Activated CD8-positive, alpha-beta memory T cell treated with anti-CD3 and anti-CD28 coated beads for 24 hours (primary cell): ENCODE measurements around the gene BAZ2B.

Source experiments
- DNase-seq: peaks from one replicate; pipeline ENCODE4 v3.0.0-alpha.2; 2020

BAZ2B gene

DNA sequence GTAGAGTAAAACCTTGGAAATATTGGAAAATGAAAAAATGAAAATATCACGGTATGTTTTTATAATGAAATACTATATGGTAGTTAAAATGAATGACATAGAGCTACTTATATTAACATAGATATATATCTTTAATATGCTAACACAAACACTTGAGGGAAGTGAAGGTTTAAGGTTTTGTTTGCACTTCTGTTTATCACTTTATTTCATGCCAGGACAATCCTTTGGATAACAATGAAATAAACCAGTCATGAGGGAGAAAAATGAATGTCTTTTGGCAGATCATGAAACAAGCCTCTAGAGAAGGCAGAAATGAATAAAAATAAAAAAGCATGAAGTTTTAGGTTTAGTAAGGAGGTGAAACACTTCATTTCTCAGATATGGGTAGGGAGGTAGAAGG is 89.9 kb downstream of the BAZ2B start:
- no peak for DNase-seq

DNA sequence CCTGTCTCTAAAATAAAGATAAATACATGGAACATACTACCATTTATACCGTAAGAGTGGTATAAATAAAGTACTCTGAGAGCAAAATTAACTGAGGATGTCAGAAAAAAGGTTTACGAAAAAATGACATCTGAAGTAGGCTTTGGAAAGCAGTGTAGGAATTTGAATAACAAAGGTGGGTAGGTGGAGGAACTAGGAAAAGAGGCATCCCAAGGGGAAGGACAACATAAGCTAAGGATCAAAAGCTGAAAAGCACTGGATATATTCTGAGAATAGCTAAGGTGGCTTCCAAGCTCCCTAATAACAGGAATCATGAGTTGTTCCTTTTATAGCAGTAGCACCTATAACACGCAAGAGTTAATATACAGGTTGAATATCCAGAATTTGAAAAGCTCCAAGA is 91.3 kb downstream of the BAZ2B start:
- DNase-seq, result no peak

DNA sequence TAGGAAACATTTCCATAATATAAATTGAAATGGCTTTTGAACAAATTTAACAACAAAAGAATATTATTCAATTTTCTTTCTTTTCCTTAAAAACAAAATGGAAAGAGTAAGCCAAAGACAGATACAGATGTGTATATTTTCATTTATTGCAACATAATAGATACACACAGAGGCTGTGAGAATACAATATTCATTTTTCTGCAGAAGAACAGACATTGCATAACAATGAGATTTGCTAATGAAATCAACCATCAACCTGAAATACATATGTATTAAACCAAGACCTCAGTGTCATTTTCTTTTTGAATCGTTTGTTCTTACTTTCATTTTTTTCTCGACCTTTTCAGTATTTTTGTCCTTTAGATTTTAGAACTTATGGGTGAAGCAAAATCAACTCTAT is 95.1 kb downstream of the BAZ2B start:
- no peak for DNase-seq

DNA sequence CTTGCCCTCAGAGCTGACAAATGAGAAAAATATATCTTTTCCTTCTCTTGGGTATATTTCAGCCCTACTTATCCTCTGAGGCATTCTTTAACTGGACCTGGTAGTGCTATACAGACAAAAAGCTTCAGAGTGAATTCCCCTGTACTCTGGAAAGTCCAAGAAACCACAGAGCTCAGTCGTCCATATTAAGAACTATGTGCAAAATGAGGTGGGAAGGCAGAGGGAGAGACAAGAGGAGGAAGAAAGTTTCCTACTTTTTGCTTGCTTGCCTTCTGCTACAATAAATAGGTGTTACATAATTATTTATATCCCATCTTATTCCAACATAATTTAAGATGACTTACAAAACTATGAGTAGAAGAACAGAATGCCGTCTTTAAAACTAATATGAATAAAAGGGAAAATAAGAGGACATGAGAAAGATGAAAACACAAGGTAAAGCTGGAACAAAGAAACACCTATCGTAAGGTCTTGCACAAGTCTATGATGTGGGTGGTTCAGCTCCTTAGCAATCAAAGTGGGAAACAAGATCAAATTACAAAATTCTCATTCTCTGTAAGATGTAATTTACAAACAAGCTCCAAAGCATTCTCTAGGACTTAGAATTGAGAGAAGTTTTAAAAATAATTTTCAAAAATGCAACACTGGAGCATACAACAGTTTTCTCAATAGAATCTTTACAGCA is 97.9 kb downstream of the BAZ2B start:
- no peak for DNase-seq

DNA sequence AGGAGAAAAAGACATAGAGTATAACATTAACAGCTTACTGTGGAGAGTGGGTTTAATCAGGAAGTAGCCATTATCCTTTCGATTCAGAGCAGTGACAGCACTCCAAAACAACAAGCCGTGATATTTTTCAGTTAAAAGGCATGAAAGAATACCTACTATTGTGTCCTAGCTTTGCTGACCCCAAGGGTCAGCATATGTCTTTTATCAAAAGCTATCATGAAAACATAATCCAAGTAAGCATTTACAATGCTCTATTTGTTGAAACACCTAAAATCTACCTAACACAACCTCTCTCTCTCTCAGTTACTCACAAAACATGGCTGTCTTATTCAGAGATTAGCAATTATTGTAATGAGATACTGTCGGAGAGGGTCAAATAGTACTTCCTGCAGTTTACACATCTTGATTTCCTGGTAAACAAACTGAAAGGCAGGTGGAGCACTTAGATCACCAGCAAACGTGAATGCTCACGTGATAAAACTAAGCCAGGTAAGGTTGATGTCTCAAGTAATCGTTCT is 100.0 kb downstream of the BAZ2B start:
- DNase-seq, result no peak

DNA sequence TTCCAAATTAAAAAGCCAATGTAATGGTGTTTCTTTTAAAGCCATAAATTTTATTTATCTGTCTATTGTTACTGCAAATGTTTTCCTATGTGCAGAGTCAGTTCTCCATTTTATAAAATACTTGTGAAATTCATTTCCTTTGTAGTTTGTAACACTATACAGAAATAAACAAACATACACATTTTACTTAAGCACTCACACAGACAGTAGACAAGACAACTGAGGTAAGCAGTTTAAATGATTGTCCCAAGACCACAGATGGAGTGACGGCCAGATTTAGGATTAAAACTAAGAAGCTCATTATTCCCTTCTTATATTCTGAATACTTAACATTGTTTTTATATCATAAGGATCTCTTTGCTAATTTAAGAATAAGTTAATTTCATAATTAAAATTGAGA is 100.9 kb downstream of the BAZ2B start:
- no peak for DNase-seq

DNA sequence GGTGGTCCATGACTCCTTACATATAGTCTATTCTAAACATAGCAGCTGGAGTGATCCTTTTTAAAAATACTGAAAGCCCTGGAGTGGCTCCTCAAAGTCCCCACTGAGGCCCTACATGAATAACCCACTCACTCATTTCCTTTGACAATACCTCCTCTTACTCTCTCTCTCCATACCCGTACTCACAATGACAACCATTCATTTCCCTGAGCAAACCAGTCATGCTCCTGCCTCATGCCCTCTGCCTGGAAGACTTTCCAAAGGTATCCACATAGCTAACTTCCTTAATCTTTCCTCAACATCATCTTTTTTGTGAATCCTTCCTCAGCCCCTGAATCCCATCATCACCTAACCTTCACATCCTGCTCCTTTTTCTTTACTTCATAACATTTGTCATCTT is 102.6 kb downstream of the BAZ2B start:
- DNase-seq, result no peak

DNA sequence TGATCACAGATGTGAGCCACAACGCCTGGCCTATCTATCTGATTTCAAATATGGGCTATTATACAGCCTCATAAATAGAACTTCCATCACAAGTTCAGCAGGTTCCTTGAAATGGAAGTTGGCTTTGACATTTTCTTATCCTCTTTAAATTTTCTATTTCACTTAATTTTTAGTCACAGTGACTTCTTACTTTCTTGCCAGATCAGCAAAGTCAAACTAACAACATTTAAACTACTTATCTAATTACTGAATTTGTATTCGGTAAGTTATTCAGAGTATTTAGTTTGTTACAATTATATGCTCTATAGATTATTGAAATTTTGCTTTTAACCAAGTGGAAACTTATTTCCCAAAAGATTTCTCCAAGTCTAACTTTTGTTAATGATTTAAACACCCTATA is 108.2 kb downstream of the BAZ2B start:
- no peak for DNase-seq

DNA sequence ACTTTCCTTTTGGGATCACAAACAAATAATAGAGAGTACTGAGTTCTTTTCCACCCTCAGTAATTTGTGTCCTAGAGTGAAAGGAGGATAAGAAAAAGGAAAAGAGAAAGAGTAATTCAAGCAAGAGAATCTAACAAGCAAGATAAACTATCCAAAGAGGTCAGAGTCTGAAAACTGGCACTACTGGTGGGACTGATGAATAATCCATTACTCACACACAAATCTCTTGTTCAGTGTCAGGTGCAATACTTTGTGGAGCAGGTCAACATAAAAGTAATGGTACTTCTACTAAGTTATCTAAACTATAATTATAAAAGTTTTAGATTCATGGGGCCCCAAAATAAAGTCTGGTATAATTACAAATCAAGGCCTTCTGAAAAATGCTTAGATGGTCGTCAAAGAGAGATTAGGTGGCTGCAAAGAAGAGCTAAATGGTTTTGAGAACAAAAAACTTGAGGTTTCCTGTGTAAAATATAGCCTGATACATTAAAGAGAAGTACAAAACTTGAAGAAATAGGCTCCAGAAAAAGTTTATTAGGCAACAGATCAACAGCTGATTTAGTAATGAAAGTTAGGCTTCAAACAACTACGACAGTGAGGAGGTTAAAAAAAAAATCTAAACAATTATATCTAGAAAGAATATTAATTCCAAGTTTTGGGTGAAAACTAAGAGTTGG is 109.4 kb downstream of the BAZ2B start:
- no peak for DNase-seq

DNA sequence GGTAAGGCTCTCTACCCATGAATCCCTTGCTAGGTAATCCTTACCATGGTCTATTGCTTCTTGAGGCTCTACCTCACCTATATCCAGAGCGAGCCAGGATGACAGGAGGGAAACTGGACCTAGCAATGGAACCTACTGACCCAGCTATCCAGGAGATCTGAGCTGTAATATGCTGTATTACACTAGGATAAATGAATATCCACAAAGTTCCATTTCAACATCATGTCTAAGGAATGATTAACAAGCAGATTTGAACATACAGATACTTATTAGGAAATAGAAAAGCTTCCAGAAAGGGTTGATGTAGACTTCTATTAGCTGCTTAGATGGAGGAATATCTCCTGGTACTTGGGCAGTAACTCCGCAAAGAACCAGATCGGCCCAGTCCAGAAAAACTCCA is 110.1 kb downstream of the BAZ2B start:
- no peak for DNase-seq

DNA sequence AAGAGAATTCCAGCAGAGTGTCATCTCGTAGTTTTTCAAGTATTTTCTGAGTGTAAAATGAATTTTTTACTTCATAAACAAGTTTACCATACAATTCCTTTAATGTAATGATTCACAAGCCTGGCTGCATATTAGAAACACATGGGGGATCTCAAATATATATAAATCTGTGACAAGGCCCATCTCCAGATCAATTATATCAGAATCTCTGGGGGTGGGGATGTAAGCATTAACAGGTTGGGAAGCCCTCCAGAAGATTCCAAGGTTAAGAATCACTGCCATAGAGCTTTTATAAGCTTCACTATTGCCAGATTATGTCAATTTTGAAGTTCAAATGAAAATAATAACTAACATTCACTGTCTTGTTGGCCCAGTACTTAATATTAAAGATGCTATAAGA is 111.2 kb downstream of the BAZ2B start:
- no peak for DNase-seq

DNA sequence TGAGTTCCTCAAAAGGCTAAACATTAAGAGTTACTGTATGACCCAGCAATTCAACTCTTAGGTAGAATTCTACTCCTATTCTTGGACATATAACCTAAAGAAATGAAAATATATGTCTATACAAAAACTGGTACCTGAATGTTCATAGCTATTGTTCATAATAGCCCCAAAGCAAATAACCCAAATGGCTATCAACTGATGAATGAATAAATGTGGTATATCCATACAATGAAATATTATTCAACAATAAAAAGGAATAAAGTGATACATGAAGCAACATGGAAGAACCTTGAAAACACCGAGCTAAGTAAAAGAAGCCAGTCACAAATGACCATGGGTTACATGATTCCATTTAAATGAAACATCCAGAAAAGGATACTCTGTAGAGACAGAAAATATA is 114.6 kb downstream of the BAZ2B start:
- no peak for DNase-seq

DNA sequence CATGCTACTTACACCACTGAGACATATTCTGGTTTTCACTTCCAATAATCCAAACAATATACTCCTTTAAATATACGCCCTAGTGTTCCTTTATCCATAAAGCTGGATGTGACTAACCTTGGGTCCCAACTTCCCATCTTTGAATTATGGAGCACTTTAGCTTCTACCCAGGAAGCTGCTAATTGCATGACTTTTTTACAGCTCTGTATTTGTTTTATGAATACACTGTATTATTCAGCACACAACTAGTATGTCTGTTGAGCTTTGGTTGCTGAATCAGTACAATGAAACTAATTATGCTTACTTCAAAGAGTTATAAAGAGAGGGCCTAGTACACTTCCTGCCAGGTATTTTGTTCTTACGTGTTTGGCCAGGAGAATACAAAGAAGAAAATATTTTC is 118.5 kb downstream of the BAZ2B start:
- no peak for DNase-seq

DNA sequence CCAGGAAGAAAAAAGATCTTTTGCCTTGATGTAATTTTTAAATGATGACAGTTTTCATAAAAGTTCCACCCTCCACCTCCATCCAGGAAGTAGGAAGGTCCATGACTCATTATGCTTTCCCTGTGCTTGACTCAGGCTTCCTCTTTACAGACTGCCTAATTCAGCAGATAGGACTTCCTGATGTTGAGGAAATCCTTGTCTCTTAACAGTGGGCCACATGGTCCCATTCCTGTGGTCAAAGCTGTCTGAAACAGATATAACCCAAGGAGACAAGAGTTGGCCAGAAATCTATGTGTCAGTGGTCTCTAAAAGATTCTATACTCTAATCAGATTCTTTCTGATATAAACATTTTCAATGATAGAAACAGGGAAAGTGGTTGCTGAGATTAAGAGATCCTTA is 119.1 kb downstream of the BAZ2B start:
- DNase-seq, result no peak

DNA sequence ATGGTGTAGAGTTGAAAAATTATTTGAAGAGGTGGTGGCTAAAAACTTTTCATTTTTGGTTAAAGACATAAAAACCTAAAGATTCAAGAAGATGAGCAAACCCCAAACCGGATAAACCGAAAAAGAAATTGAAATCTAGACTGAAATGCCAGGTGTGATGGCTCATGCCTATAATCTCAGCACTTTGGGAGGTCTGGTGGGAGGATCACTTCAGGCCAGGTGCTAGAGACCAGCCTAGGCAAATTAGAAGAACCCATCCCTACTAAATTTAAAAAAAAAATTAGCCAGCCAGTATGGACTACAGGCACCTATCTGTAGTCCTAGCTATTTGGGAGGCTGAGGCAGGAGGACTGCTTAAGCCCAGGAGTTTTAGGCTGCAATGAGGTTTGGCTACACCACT is 126.9 kb downstream of the BAZ2B start:
- DNase-seq, result no peak

DNA sequence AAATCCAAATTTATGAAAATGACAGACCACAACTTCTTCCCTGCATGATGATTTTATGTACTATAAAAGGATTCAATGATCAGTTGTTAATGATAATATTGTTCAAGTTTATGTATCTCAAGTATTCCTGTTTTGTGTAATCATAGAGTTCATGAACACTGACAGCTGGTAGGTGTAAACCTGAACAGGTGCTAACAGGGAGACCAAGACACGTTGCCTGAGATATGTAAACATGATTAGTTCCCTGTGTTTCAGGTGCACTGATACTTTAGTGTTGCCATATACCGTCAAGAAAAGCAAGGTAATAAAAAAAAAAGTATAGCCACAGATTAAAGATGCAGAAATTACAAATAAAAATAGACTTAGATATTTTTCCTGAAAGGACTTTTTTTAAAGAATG is 131.8 kb downstream of the BAZ2B start:
- no peak for DNase-seq

DNA sequence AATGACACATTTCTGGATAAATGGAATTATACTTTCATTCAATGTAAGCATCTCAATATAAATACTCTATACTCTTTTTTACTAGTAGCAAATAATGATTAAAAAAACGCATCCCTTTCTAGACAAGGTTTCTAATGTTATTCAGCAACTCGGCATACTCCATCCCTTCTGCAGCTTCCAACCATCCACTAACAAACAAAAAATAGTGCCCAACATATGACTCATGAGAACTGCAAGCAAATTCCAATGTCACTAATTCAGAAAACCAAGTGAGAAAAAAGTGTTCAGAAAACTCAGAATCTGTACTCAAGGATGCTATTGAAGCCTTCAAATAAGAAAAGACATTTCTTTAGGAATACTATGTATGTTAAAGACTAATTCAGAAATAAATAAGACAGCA is 140.0 kb downstream of the BAZ2B start:
- DNase-seq, result no peak

DNA sequence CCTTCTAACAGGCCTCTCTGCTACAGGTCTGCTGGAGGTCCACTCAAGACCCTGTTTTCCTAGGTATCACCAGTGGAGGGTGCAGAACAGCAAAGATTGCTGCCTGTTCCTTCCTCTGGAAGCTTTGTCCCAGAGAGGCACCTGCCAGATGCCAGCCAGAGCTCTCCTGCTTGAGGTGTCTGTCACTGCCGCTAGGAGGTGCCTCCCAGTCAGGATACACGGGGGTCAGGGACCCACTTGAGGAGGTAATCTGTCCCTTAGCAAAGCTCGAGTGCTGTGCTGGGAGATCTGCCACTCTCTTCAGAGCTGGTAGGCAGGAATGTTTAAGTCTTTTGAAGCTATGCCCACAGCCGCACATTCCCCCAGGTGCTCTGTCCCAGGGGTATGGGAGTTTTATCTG is 140.6 kb downstream of the BAZ2B start:
- DNase-seq, result no peak

DNA sequence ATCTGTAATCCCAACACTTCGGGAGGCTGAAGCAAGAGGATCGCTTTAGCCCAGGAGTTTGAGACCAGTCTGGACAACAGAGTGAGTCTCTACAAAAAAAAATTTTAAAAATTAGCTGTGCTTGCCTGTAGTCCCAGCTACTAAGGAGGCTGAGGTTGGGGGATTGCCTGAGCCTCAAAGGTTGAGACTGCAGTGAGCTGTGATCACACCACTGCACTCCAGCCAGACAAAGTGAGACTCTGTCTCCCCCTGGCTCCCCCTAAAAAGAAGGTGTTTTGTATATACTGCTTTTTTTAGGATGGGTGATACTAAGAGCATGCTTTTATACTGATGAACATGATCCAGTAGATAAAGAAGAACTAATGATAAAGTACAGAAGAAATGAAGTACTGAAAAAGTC is 145.0 kb downstream of the BAZ2B start:
- DNase-seq, result no peak

DNA sequence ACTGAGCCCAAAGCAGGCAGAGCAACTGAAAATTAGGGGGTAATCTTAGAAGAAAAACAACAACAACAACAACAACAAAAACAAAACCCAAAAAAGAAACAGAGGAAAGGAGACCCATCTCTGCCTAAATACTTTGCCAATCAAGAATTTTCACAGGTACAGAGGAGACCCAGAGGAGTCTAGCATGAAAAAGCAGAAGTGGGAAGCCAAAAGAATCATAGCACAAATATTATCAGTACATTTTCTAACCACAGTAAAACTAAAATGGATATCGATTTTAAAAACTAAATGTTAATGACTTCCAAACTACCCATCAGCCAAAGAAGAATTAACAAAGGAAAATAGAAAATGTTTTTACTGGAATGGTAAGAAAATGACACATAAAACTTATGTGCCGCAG is 148.1 kb downstream of the BAZ2B start:
- DNase-seq, result no peak

DNA sequence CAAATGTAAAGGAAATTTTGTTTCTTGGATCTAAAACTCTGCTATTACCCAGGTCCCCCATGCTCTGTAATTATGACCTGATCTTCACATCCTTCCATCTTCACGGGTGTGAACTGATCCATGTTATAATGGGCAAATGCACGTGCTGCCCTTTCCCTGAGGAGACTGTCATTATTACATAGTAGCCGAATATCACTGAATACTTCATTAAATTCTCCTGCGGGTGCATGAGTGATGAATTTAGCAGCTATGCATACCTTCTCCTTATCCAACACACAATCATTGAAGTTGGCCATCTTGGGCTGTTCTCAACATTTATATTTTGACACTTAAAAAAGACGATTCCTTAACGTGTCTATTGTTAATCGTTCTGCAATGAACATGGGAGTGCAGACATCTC is 153.4 kb downstream of the BAZ2B start:
- no peak for DNase-seq

DNA sequence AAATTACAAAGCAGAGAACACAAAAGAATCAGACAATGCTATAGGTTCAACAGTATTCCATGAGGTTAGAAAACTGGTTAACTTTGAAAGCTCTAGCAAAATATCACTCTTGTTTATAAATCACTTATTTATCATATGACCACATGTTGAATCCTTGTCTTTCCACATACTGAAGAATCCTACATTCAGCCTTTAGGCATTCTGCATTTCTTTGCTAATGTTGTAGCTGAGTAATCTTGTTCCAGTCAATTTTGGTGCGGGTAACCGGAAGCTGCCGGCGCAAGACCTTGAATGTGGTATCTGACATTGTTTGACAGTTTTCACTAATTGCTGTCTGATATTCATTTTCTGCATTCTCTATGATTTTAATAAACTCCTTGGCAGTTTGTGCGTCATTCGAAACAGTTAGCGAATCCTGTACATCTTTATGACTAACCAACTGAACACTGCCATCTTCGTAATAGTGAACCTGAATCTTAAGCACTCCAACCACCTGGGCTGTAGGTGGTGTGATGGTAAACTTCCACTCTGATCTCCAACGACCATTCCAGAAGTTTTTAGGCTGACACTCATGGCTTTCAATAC is 154.1 kb downstream of the BAZ2B start:
- no peak for DNase-seq

DNA sequence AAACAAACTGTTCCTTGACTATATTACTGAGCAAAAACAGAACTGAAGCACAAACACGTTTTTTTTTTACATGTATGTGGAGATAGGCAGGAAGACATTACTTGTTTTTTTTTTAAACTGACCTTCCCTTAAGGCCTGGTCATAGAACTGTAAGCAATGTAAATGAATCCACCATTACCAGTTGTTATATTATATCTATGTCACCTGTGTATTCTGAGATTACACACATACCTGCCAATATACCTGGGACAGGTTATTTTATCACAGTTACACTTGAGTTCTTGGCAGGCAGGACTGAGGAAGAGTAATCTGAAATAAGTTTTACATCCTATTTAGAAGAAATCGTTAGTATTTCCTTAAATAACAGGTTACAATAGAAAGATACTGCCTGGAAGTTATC is 155.3 kb downstream of the BAZ2B start:
- DNase-seq, result no peak

DNA sequence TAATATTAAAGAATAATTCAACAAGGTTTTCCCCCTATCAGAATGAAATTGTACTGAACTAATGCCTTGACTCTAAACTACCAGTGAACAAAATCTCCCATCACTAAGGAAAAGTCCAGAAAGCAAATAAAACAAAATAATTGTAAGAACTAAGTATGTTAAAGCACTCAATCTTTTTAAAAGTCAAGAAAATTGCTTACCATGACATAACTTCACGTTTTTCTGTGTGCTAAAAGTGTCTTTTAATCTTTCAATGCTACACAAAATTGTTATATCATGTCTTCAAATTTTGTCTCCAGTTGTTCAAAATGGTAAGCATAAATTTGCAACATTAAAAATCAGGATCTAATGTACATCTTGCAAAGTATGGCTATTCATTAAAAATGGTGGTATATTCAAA is 156.1 kb downstream of the BAZ2B start:
- DNase-seq, result no peak

DNA sequence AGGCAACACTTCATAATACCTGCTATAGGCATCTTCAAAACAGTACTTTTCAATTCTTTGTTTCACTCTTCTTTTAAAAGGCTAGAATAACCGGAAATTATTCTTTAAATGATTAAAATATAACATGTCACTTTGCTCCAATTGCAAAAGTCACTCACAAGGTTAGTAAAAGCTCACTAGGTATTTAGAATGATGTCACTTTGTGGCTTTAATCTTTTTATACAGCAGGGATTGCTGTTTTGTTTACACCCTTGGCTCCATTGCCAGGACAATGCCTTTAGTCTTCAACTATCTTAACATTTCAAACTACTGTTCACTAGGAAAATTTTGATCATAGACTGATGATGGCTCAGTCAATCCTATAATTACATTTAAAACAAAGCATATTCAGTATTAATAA is 157.1 kb downstream of the BAZ2B start:
- no peak for DNase-seq
